Pulmonary artery endothelial cell (primary cell): ENCODE measurements around the gene PRKAA1. TPM values are rescaled to one million over a fixed set of nuclear protein-coding genes. Genes with fewer than 3 reads are reported as not detected.
"Not testable (repeated sequence)": the region's sequence is repeated elsewhere in the genome, so short reads cannot be mapped to it uniquely, and the experiment has no call there.

Experiments used
- DNase-seq: peaks from one replicate; pipeline ENCODE4 v3.0.0-alpha.2; 2011; ENCODE audit warnings: low read depth, low spot score
- total RNA-seq: library from RNA; depleted of rRNA; stranded (reverse); fragments of >200 nt; gene quantifications from 2 replicates; pipeline ENCODE4 v1.2.3, GENCODE V29; 2014

The PRKAA1 gene
- total RNA-seq, 1 donor from 2014 or later: 136 TPM

GRCh38 chr5:40734986-40735385, 63.2 kb downstream of the PRKAA1 start:
- DNase-seq: no peak

- DNase-seq: no peak
These were observed 64.2 kb downstream of the PRKAA1 start for GRCh38 chr5:40733879-40734563.

GRCh38 chr5:40733434-40733833, 64.7 kb downstream of the PRKAA1 start:
- no peak for DNase-seq

DNA sequence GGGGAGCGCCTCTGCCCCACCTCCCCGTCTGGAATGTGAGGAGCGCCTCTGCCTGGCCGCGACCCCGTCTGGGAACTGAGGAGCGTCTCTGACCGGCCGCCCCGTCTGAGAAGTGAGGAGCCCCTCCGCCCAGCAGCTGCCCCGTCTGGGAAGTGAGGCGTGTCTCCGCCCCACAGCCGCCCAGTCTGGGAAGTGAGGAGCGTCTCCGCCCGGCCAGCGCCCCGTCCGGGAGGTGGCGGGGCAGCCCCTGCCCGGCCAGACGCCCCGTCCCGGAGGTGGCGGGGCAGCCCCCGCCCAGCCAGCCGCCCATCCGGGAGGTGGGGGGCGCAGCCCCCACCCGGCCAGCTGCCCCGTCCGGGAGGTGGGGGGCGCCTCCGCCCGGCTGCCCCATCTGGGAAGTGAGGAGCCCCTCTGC, 75.7 kb downstream of the PRKAA1 start:
- DNase-seq: not testable (repeated sequence)

- DNase-seq: no peak
These were observed 78.1 kb downstream of the PRKAA1 start for GRCh38 chr5:40720069-40720468.

- no peak for DNase-seq
These were observed 80.9 kb downstream of the PRKAA1 start for GRCh38 chr5:40717281-40717680.

- no peak for DNase-seq
These were observed 81.6 kb downstream of the PRKAA1 start for GRCh38 chr5:40716590-40716989.

DNA sequence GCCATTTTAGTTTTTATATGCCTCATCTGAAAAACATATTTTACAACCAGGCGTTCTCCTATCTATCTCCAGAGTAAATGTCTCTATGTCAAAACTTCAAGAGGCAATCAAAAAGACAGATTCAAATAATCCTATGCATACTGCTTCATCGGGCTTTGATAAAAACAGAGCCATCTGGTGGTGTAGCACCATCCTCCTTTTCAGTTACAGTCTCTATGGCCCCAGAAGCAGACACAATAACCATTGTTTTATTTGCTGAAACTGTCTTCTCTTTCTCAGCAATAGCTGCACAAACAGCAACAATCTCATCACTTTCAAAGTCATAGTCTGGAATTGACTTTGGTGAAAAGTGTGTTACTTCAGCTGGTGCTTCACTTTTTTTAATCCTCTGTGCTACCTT, 82.2 kb downstream of the PRKAA1 start:
- no peak for DNase-seq

DNA sequence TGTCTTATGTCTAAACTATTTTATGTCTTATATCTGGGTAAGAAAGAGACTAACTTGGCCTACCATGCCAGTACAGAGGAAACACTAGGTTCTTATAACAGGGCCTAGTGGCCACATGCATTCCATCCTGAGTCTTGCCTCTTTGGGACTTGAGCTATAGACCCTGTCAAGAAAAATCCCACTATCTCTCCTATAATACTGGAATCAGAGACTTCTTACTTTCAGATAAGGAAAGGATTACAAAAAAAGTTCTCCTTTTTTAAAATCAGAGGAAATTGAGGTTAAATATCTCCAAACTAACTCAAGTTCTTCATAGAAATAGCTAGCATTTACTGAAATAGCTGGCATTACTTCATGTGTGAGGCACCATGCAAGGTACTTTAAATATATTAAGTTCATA, 84.2 kb downstream of the PRKAA1 start:
- DNase-seq: no peak

- not testable (repeated sequence) for DNase-seq
These were observed 87.6 kb downstream of the PRKAA1 start for GRCh38 chr5:40710575-40710974.

Other genes starting within 250 kb of the PRKAA1 start
- gene PTGER4, start 118.5 kb downstream of the PRKAA1 start, total RNA-seq: 39.1 and 107 TPM in 2 replicates
- 14.8 and 16.7 TPM in 2 replicates for gene TTC33, start 42.4 kb downstream of the PRKAA1 start, total RNA-seq
- gene RPL37, start 36.8 kb upstream of the PRKAA1 start, total RNA-seq: 1,544 and 2,625 TPM in 2 replicates
- gene CARD6, start 43.0 kb upstream of the PRKAA1 start, total RNA-seq: 29.5 and 37.9 TPM in 2 replicates
- gene C7, start 111.1 kb upstream of the PRKAA1 start, total RNA-seq: 1.2 and 7.7 TPM in 2 replicates